ENCODE data around the gene PLEKHM1.
"Not testable (repeated sequence)": the region's sequence is repeated elsewhere in the genome, so short reads cannot be mapped to it uniquely, and the experiment has no call there.

- not testable (repeated sequence) for TF ChIP-seq POLR2A, CTCF, POLR2AphosphoS5 (IDR thresholded peaks at IDR 0.05)
Observed at GRCh38 chr17:45483177-45483576, 7.3 kb downstream of the PLEKHM1 start.

Measured in suprapubic skin (tissue), 4 donors.